Smooth muscle cell (in vitro differentiated cells): ENCODE data around the gene CISH. TPM values are rescaled to one million over a fixed set of nuclear protein-coding genes. Genes with fewer than 3 reads are reported as not detected.
A peak's percentile ranks its signal among the peaks of the same experiment; 100 is the strongest.

Experiments used
- DNase-seq: peaks from one replicate; lab custom pipeline; 2025; ENCODE audit not compliant: unreplicated experiment; lab: John Stamatoyannopoulos, UW
- H2AFZ ChIP-seq: fragments of 200-600 bp; sonication (generic); 2 replicates; pipeline ENCODE4 v1.6.0; 2016; ENCODE audit warnings: antibody characterized with exemption, low read depth, mild to moderate bottlenecking
- H3F3A ChIP-seq: fragments of 200-600 bp; sonication (generic); 2 replicates; pipeline ENCODE4 v1.6.0; 2017; ENCODE audit warnings: antibody characterized with exemption, low read depth
- H3K27ac ChIP-seq: fragments of 200-600 bp; sonication (generic); 2 replicates; pipeline ENCODE4 v1.5.1; 2016; ENCODE audit warnings: low read depth, mild to moderate bottlenecking
- H3K27me3 ChIP-seq: fragments of 200-600 bp; sonication (generic); 2 replicates; pipeline ENCODE4 v1.6.1; 2016; ENCODE audit warnings: low read depth, mild to moderate bottlenecking
- H3K36me3 ChIP-seq: fragments of 200-600 bp; sonication (generic); 2 replicates; pipeline ENCODE4 v1.5.1; 2016; ENCODE audit warnings: low read depth
- H3K4me1 ChIP-seq: fragments of 200-600 bp; sonication (generic); 2 replicates; pipeline ENCODE4 v1.5.1; 2016; ENCODE audit warnings: low read depth
- H3K4me2 ChIP-seq: fragments of 200-600 bp; sonication (generic); 2 replicates; pipeline ENCODE4 v1.6.0; 2016; ENCODE audit warnings: mild to moderate bottlenecking
- H3K4me3 ChIP-seq: fragments of 200-600 bp; sonication (generic); 2 replicates; pipeline ENCODE4 v1.5.1; 2016; ENCODE audit warnings: mild to moderate bottlenecking
- H3K79me2 ChIP-seq: fragments of 200-600 bp; sonication (generic); 2 replicates; pipeline ENCODE4 v1.6.0; 2016; ENCODE audit warnings: low read depth, mild to moderate bottlenecking
- H3K9ac ChIP-seq: fragments of 200-600 bp; sonication (generic); 2 replicates; pipeline ENCODE4 v1.6.0; 2016; ENCODE audit warnings: low read depth
- H3K9me3 ChIP-seq: fragments of 200-600 bp; sonication (generic); replicated peaks from 2 replicates; pipeline ENCODE4 v1.5.1; 2016; ENCODE audit warnings: low read depth
- H4K20me1 ChIP-seq: fragments of 200-600 bp; sonication (generic); 2 replicates; pipeline ENCODE4 v1.6.0; 2016; ENCODE audit warnings: low read depth
- WGBS: methylation state at CpG from one replicate; pipeline ENCODE4 v1.1.7; 2016; ENCODE audit warnings: low lambda C conversion rate; 5-methylcytosine and 5-hydroxymethylcytosine counted together
- polyA plus RNA-seq: library from polyadenylated mRNA; unstranded; fragments of >200 nt; fragmentation: Nextera tagmentation; extraction: Ambion mirVana; gene quantifications from 2 replicates; pipeline ENCODE4 v1.2.1, GENCODE V29; 2016
- total RNA-seq: library from RNA; depleted of rRNA; stranded (reverse); fragments of >200 nt; gene quantifications from 2 replicates; pipeline ENCODE4 v1.2.3, GENCODE V29; 2014
- TF ChIP-seq, protein P1 (sequence below): fragments of 200-600 bp; sonication (generic); IDR thresholded peaks from 2 replicates; pipeline ENCODE4 v1.5.1; 2017; ENCODE audit warnings: borderline replicate concordance, mild to moderate bottlenecking, antibody characterized with exemption; ENCODE audit not compliant: insufficient read depth, poor library complexity, severe bottlenecking

CISH gene
- total and polyA plus RNA-seq, 2 experiments from 2014 or later = 1.8 to 15.9 TPM

GRCh38 chr3:50615190-50615589 lies 3.6 kb upstream of the CISH start:
- no peaks in the 10 kb centered on the region for H3K27me3 ChIP-seq
- H3K27ac ChIP-seq = no peak overlapping the region
- TF ChIP-seq, protein P1, sequence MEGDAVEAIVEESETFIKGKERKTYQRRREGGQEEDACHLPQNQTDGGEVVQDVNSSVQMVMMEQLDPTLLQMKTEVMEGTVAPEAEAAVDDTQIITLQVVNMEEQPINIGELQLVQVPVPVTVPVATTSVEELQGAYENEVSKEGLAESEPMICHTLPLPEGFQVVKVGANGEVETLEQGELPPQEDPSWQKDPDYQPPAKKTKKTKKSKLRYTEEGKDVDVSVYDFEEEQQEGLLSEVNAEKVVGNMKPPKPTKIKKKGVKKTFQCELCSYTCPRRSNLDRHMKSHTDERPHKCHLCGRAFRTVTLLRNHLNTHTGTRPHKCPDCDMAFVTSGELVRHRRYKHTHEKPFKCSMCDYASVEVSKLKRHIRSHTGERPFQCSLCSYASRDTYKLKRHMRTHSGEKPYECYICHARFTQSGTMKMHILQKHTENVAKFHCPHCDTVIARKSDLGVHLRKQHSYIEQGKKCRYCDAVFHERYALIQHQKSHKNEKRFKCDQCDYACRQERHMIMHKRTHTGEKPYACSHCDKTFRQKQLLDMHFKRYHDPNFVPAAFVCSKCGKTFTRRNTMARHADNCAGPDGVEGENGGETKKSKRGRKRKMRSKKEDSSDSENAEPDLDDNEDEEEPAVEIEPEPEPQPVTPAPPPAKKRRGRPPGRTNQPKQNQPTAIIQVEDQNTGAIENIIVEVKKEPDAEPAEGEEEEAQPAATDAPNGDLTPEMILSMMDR = no peak
- H3K4me2 ChIP-seq = no peak overlapping the region
- no peak overlapping the region for H3K4me3 ChIP-seq
- peaks cover 3% of the 10 kb centered on the region for H3F3A ChIP-seq
- H3K9ac ChIP-seq = no peak overlapping the region
- H3K79me2 ChIP-seq = peaks cover 8% of the 10 kb centered on the region
- no peaks in the 10 kb centered on the region for H3K36me3 ChIP-seq
- H3K9me3 ChIP-seq = no peaks in the 10 kb centered on the region
- H4K20me1 ChIP-seq = no peaks in the 10 kb centered on the region
- WGBS = 52% methylated on average over 1 of the region's 1 CpG
- peaks cover 12% of the 10 kb centered on the region for H3K4me1 ChIP-seq
- DNase-seq = no peak
- H2AFZ ChIP-seq = no peak overlapping the region

GRCh38 chr3:50612970-50613846 lies 1.6 kb upstream of the CISH start:
- peak overlapping the region; percentile 67 for H3K4me3 ChIP-seq
- WGBS = 72% methylated on average over 6 of the region's 6 CpGs
- peak overlapping the region; percentile 93 for H3K4me2 ChIP-seq

DNA sequence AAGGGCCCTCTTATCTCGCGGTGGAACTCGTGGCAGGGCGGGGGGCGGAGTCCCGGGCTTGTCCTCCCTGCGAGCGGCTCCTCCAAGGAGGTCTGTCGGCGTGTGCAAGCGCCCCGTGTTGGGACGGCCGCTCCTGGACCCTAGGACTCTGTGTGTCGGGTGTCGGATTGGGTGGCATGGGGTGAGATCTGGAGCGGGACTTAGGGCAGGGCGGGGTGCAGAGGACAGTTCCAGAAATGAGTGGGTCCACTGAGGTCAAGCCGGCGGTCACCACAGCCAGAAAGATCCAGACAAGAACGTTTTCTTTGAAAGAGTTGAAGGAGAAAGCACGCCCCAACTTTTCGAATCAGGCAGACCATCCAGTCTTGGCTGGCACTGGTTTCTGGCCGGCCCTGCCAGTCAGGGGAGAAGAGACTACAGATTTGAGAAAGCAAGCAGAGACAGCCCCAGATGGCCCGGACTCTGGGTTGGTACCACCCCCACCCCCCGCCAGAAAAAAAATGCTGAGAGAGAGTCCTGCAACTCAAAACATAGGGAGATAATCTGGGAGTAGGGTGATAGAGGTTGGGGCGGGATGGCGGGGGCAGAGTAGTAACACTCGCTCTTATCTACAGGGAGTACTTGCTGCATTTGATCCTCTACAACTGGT lies 784 bp upstream of the CISH start:
- 3% methylated on average over 27 of the region's 29 CpGs for WGBS
- H3K4me2 ChIP-seq = peak overlapping the region; percentile 93
- peaks cover 9% of the 10 kb centered on the region for H4K20me1 ChIP-seq
- no peaks in the 10 kb centered on the region for H3K36me3 ChIP-seq
- H2AFZ ChIP-seq = peak overlapping the region; percentile 34
- no peaks in the 10 kb centered on the region for H3K9me3 ChIP-seq
- peak overlapping the region; percentile 2 for H3K9ac ChIP-seq
- H3K27me3 ChIP-seq = no peaks in the 10 kb centered on the region
- TF ChIP-seq, protein P1 = no peak
- no peak for DNase-seq
- peak overlapping the region; percentile 15 for H3K27ac ChIP-seq
- peaks cover 14% of the 10 kb centered on the region for H3K79me2 ChIP-seq
- H3K4me3 ChIP-seq = peak overlapping the region; percentile 67
- peaks cover under 1% of the 10 kb centered on the region for H3K4me1 ChIP-seq
- peaks cover 3% of the 10 kb centered on the region for H3F3A ChIP-seq

More at GRCh38 chr3:50612970-50613846, 1.6 kb upstream of the CISH start:
- Histone ChIP-seq H3K9ac (no peak overlapping the region), H3K36me3 (no peaks in the 10 kb centered on the region), H4K20me1 (peaks cover 9% of the 10 kb centered on the region), H3K4me1 (peaks cover 9% of the 10 kb centered on the region), H2AFZ (no peak overlapping the region), H3K27ac (no peak overlapping the region), H3K9me3 (no peaks in the 10 kb centered on the region), H3F3A (peaks cover 3% of the 10 kb centered on the region), H3K79me2 (peaks cover 14% of the 10 kb centered on the region), H3K27me3 (no peaks in the 10 kb centered on the region)
- TF ChIP-seq, protein P1 = no peak
- no peak for DNase-seq
